Measurements from ENCODE around the gene LSM7. TPM values are rescaled to one million over a fixed set of nuclear protein-coding genes. Genes with fewer than 3 reads are reported as not detected.

The LSM7 gene
- total and polyA plus RNA-seq, 2 of the 13 experiments (the other 11 are each of a cell fraction or from before 2014, with no cell fraction given) = 140 to 205 TPM

DNA sequence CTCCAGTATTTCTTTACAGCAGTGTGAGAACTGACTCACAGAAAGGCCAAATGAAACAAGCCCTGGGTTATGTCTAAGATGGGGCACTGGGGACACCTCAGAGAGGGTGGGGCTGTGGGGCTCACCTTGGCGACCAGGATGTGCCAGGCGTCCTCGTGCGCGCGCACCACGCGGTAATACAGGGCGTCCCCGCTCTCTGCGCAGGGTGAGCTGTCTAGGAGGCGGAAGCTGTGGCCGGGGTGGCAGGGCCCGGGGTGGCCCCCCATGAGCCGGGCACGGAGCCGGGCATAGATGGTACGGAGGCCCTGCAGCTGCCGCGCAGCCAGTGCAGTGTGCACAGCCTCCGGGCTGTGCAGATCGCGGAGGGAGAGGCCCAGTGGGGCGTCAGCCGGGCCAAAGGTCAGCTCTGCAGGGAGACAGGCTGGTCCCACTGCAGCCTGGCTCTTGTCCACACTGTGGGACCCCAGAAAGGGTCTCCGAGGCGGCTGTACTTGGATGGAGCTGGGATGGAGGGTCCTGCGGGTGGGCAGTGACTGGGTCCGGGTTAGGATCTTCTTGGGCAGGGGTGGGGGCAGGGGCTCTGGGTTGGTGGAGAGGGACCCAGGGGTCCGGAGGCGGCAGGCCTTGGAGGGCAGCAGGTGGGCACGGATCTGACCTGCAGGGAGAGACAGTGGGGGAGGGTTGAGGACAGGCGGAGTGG is 49.8 kb downstream of the LSM7 start (continued):
- TF ChIP-seq ZNF775 (CRISPR knock-in tag; IDR thresholded peaks at IDR 0.05; ENCODE audit: borderline replicate concordance) (no peak), MZF1 (CRISPR knock-in tag; IDR thresholded peaks at IDR 0.05; ENCODE audit: borderline replicate concordance) (no peak), ZNF354B (CRISPR knock-in tag; IDR thresholded peaks at IDR 0.05) (no peak), ZFP41 (CRISPR knock-in tag; IDR thresholded peaks at IDR 0.05; ENCODE audit: borderline replicate concordance) (no peak), NR2F6 (IDR thresholded peaks at IDR 0.05) (peak; percentile 44; the same call in 1 of the 2 replicates), NR2F6 (CRISPR knock-in tag; IDR thresholded peaks at IDR 0.05) (peak; percentile 42; the same call in 1 of the 2 replicates), PAXIP1 (CRISPR knock-in tag; conservative IDR thresholded peaks at IDR 0.05) (no peak), NFYB (CRISPR knock-in tag; IDR thresholded peaks at IDR 0.05) (no peak), KAT8 (CRISPR knock-in tag; IDR thresholded peaks at IDR 0.05) (no peak), FUBP1 (CRISPR knock-in tag; IDR thresholded peaks at IDR 0.05; ENCODE audit: borderline replicate concordance) (no peak), AGO2 (optimal IDR thresholded peaks at IDR 0.05; ENCODE audit: low read depth, low read length) (peak; percentile 73), DPF2 (CRISPR knock-in tag; IDR thresholded peaks at IDR 0.05; ENCODE audit: borderline replicate concordance, low read depth) (no peak), KIAA2018 (CRISPR knock-in tag; IDR thresholded peaks at IDR 0.05; ENCODE audit: borderline replicate concordance) (no peak), HHEX (CRISPR knock-in tag; IDR thresholded peaks at IDR 0.05) (no peak), BCL6 (CRISPR knock-in tag; IDR thresholded peaks at IDR 0.05) (no peak), NFKB2 (CRISPR knock-in tag; IDR thresholded peaks at IDR 0.05; ENCODE audit: borderline replicate concordance) (no peak)

Measured in HepG2 (cell line).